Right lobe of liver (tissue), 4 donors: ENCODE data around the gene SERTM1.

Experiments used
- CTCF ChIP-seq, 4 donors: fragments of 200-600 bp in 3 of 4; fragments of 450-650 bp in 1 of 4; IDR thresholded peaks; one replicate each; pipeline versions ENCODE4 v1.5.1 to v1.8.0; 2016 to 2022; ENCODE audit warnings: antibody characterized with exemption in 4 of 4, mild to moderate bottlenecking in 2 of 4
- POLR2A ChIP-seq: fragments of 450-650 bp; IDR thresholded peaks from one replicate; pipeline ENCODE4 v1.6.1; 2017; ENCODE audit warnings: antibody characterized with exemption, mild to moderate bottlenecking
- donor health status: DM: no; HTN: no; CAD: no.
- donor health status: DM: no; HTN: no; CAD: no.
- donor health status: DM: no; HTN: yes; CAD: no.

- no peak for TF ChIP-seq POLR2A
- TF ChIP-seq CTCF (IDR thresholded peaks at IDR 0.05): no peak
Measured at GRCh38 chr13:36685927-36686326, 12.1 kb downstream of the SERTM1 start.
